CD4-positive, alpha-beta T cell treated with Interleukin-12 subunit alpha and Interleukin-12 subunit beta, for 1 hour (primary cell): ENCODE data around the gene RPL21.
"Not testable (repeated sequence)": the region's sequence is repeated elsewhere in the genome, so short reads cannot be mapped to it uniquely, and the experiment has no call there.

Experiments
- DNase-seq: peaks from one replicate; pipeline ENCODE4 v3.0.0-alpha.2; 2020

The RPL21 gene

GRCh38 chr13:27293076-27293691 lies 41.8 kb downstream of the RPL21 start:
- peak; percentile 15 for DNase-seq

GRCh38 chr13:27293873-27294515 lies 42.6 kb downstream of the RPL21 start:
- no peak for DNase-seq

GRCh38 chr13:27295096-27295495 lies 43.7 kb downstream of the RPL21 start:
- DNase-seq: no peak

GRCh38 chr13:27295660-27296059 lies 44.3 kb downstream of the RPL21 start:
- DNase-seq: no peak

- DNase-seq: no peak
Measured at GRCh38 chr13:27296496-27296895, 45.1 kb downstream of the RPL21 start.

GRCh38 chr13:27298849-27299248 lies 47.5 kb downstream of the RPL21 start:
- DNase-seq: no peak

- not testable (repeated sequence) for DNase-seq
Measured at GRCh38 chr13:27300406-27300805, 49.0 kb downstream of the RPL21 start.

- DNase-seq: no peak
Measured at GRCh38 chr13:27300941-27301586, 49.7 kb downstream of the RPL21 start.

GRCh38 chr13:27302643-27303262 lies 51.4 kb downstream of the RPL21 start:
- DNase-seq: no peak

GRCh38 chr13:27304099-27304498 lies 52.7 kb downstream of the RPL21 start:
- no peak for DNase-seq

GRCh38 chr13:27304611-27305010 lies 53.3 kb downstream of the RPL21 start:
- no peak for DNase-seq
